CD4-positive, alpha-beta T cell (primary cell): Measurements from ENCODE around the gene ATPAF2. TPM values are rescaled to one million over a fixed set of nuclear protein-coding genes. Genes with fewer than 3 reads are reported as not detected.
A peak's percentile ranks its signal among the peaks of the same experiment; 100 is the strongest.

Experiments
- ATAC-seq: fragments of 200-7000 bp; cut with Tn5 transposase; one replicate; pipeline ENCODE4 v1.10.0; 2022; ENCODE audit warnings: mild to moderate bottlenecking; ENCODE audit not compliant: poor library complexity
- CTCF ChIA-PET: fragments of 350-600 bp; sonication (Branson Sonifier 250); formaldehyde crosslinking; loops from one replicate; lab custom pipeline; 2021; ENCODE audit warnings: antibody characterized with exemption, inconsistent platforms; lab: Charles Lee
- POLR2A ChIA-PET: fragments of 350-600 bp; sonication (Branson Sonifier 250); formaldehyde crosslinking; loops from one replicate; lab custom pipeline; 2021; ENCODE audit warnings: antibody characterized with exemption, inconsistent platforms; lab: Charles Lee
- DNase-seq, 14 experiments: peaks; one replicate each; pipeline ENCODE4 v3.0.0-alpha.2; 2013 to 2020; ENCODE audit warnings: mixed read lengths in 2 of 14
- H3K27ac ChIP-seq, 2 donors: one replicate each; pipeline versions ENCODE4 v1.5.1 to v1.7.0; 2013; ENCODE audit warnings: low read length in 2 of 2, low read depth in 1 of 2, mild to moderate bottlenecking in 1 of 2
- H3K27me3 ChIP-seq, 2 experiments: 1 replicate in 1 of 2; 2 replicates in 1 of 2; pipeline versions ENCODE4 v1.6.1 to v1.7.0; 2013; ENCODE audit warnings: low read length in 2 of 2, control low read depth in 1 of 2, mild to moderate bottlenecking in 1 of 2, moderate library complexity in 1 of 2; ENCODE audit not compliant: insufficient read depth in 2 of 2, control insufficient read depth in 1 of 2
- H3K36me3 ChIP-seq: one replicate; pipeline ENCODE4 v1.6.1; 2013; ENCODE audit warnings: low read length, control low read depth; ENCODE audit not compliant: insufficient read depth
- H3K4me1 ChIP-seq: one replicate; pipeline ENCODE4 v1.6.1; 2013; ENCODE audit warnings: low read length, control low read depth; ENCODE audit not compliant: insufficient read depth
- H3K4me3 ChIP-seq: one replicate; pipeline ENCODE4 v1.5.1; 2013; ENCODE audit warnings: mild to moderate bottlenecking, low read length, moderate library complexity
- H3K9me3 ChIP-seq, 2 experiments: 1 replicate in 1 of 2; 2 replicates in 1 of 2; pipeline versions ENCODE4 v1.6.1 to v1.7.0; 2013; ENCODE audit warnings: low read length in 2 of 2, mild to moderate bottlenecking in 2 of 2, control low read depth in 1 of 2, moderate library complexity in 1 of 2; ENCODE audit not compliant: control insufficient read depth in 1 of 2, insufficient read depth in 1 of 2
- H3K27ac Mint-ChIP-seq: one replicate; pipeline ENCODE4 v1.8.0; 2020; ENCODE audit warnings: mixed read lengths
- H3K27me3 Mint-ChIP-seq: one replicate; pipeline ENCODE4 v1.8.0; 2021; ENCODE audit warnings: mixed read lengths
- H3K36me3 Mint-ChIP-seq: one replicate; pipeline ENCODE4 v1.8.0; 2021; ENCODE audit warnings: low read depth, mixed read lengths
- H3K4me1 Mint-ChIP-seq: one replicate; pipeline ENCODE4 v1.8.0; 2021; ENCODE audit warnings: low read depth, mixed read lengths
- H3K4me3 Mint-ChIP-seq: one replicate; pipeline ENCODE4 v1.8.0; 2020; ENCODE audit warnings: mild to moderate bottlenecking, mixed read lengths
- H3K9me3 Mint-ChIP-seq: one replicate; pipeline ENCODE4 v1.8.0; 2020; ENCODE audit warnings: mixed read lengths
- CTCF ChIP-seq: fragments of 200-600 bp; IDR thresholded peaks from one replicate; pipeline ENCODE4 v1.8.0; 2022; ENCODE audit warnings: antibody characterized with exemption, mild to moderate bottlenecking
- intact Hi-C, 2 experiments: fragments of 100-400 bp; cut with DNase I in 1 of 2; cut with micrococcal nuclease in 1 of 2; formaldehyde crosslinking; loops; one replicate each; pipeline versions ENCODE4 v1.15.1 to v1.9.0; 2023 to 2025; cut with DNase I, micrococcal nuclease
- total RNA-seq, 174 experiments: library from RNA in 2 of 174; stranded (reverse) in 2 of 174; gene quantifications; one replicate each; pipeline ENCODE4 v1.2.3 and lab custom pipeline; 2021 to 2026

ATPAF2 gene
- total RNA-seq, 2 experiments from 2014 or later: 20.8 to 21.9 TPM

GRCh38 chr17:18042983-18043382 is 4.0 kb upstream of the ATPAF2 start:
- no peaks in the 10 kb centered on the region for H3K27me3 Mint-ChIP-seq
- no peaks in the 10 kb centered on the region for H3K9me3 Mint-ChIP-seq
- peaks cover 44% of the 10 kb centered on the region for H3K4me1 Mint-ChIP-seq
- ChIA-PET POLR2A (no interaction called here), CTCF (interaction anchor here (0.8 kb wide), 1 partner anchor 47 kb away, joined by 5 read pairs; no protein-coding TSS in a partner anchor)
- no peaks in the 10 kb centered on the region for H3K27me3 ChIP-seq
- DNase-seq (no peak), ATAC-seq (no peak)
- H3K4me3 ChIP-seq: no peak overlapping the region
- intact Hi-C loops: no loop called here
- H3K4me3 Mint-ChIP-seq: peak overlapping the region; percentile 93
- peaks cover 20% of the 10 kb centered on the region for H3K4me1 ChIP-seq
- TF ChIP-seq CTCF: no peak
- H3K36me3 Mint-ChIP-seq: peaks cover 19% of the 10 kb centered on the region
- peaks cover 17% of the 10 kb centered on the region for H3K36me3 ChIP-seq
- no peak overlapping the region for H3K27ac Mint-ChIP-seq
- no peaks in the 10 kb centered on the region for H3K9me3 ChIP-seq
- no peak overlapping the region for H3K27ac ChIP-seq

GRCh38 chr17:18041776-18042175 is 2.8 kb upstream of the ATPAF2 start:
- no peaks in the 10 kb centered on the region for H3K9me3 Mint-ChIP-seq
- H3K36me3 ChIP-seq: peaks cover 8% of the 10 kb centered on the region
- DNase-seq (no peak), ATAC-seq (no peak)
- ChIA-PET CTCF (no interaction called here), POLR2A (no interaction called here)
- H3K9me3 ChIP-seq: no peaks in the 10 kb centered on the region
- peaks cover 12% of the 10 kb centered on the region for H3K36me3 Mint-ChIP-seq
- peak overlapping the region; percentile 93 for H3K4me3 Mint-ChIP-seq
- TF ChIP-seq CTCF: no peak
- intact Hi-C loops: no loop called here
- no peaks in the 10 kb centered on the region for H3K27me3 Mint-ChIP-seq
- H3K4me3 ChIP-seq: no peak overlapping the region
- peaks cover 54% of the 10 kb centered on the region for H3K4me1 Mint-ChIP-seq
- no peaks in the 10 kb centered on the region for H3K27me3 ChIP-seq
- H3K4me1 ChIP-seq: peaks cover 32% of the 10 kb centered on the region
- no peak overlapping the region for H3K27ac Mint-ChIP-seq
- no peak overlapping the region for H3K27ac ChIP-seq

GRCh38 chr17:18040261-18040858 is 1.4 kb upstream of the ATPAF2 start:
- Histone ChIP-seq H3K36me3 (peaks cover 3% of the 10 kb centered on the region), H3K9me3 (no peaks in the 10 kb centered on the region), H3K27me3 (no peaks in the 10 kb centered on the region), H3K4me3 (peak overlapping the region; percentile 93), H3K4me1 (peaks cover 34% of the 10 kb centered on the region), H3K27ac (peak overlapping the region in 1 of 2 donors; percentile 72)
- Mint-ChIP-seq H3K4me1 (peaks cover 54% of the 10 kb centered on the region), H3K27ac (peak overlapping the region; percentile 77), H3K4me3 (peak overlapping the region; percentile 93), H3K9me3 (no peaks in the 10 kb centered on the region), H3K36me3 (peaks cover 11% of the 10 kb centered on the region), H3K27me3 (no peaks in the 10 kb centered on the region)
- DNase-seq: peak in 1 of 14 experiments; percentile 40
- intact Hi-C loops: no loop called here
- ChIA-PET POLR2A (no interaction called here), CTCF (no interaction called here)
- no peak for ATAC-seq
- TF ChIP-seq CTCF: no peak
